ENCODE data around the gene MGAT2. TPM values are rescaled to one million over a fixed set of nuclear protein-coding genes. Genes with fewer than 3 reads are reported as not detected.

MGAT2 gene
- total and polyA plus RNA-seq, 9 of the 15 experiments (the other 6 are each of a cell fraction or from before 2014, with no cell fraction given) = 0.03 to 33.3 (median 24.6) TPM; not detected in 1

GRCh38 chr14:49585803-49586672, 34.6 kb upstream of the MGAT2 start, which contains the start of gene RPS29 (continued):
- TF ChIP-seq ZNF277 (CRISPR knock-in tag; IDR thresholded peaks at IDR 0.05; ENCODE audit: borderline replicate concordance) = no peak
- peak; percentile 82 for TF ChIP-seq ZBTB40 (IDR thresholded peaks at IDR 0.05)
- no peak for TF ChIP-seq ZBTB40 (CRISPR knock-in tag; IDR thresholded peaks at IDR 0.05)
- no peak for TF ChIP-seq CEBPG (CRISPR knock-in tag; IDR thresholded peaks at IDR 0.05)
- no peak for TF ChIP-seq CEBPG (tag; conservative IDR thresholded peaks at IDR 0.05 in 1 of 2, IDR thresholded peaks at IDR 0.05 in 1 of 2)
- no peak for TF ChIP-seq PHF20 (IDR thresholded peaks at IDR 0.05; ENCODE audit: partially characterized antibody)
- TF ChIP-seq ZNF174 (CRISPR knock-in tag; IDR thresholded peaks at IDR 0.05) = no peak
- peak; percentile 46; the same call in 1 of the 2 replicates for TF ChIP-seq BRD4 (IDR thresholded peaks at IDR 0.05)
- no peak for TF ChIP-seq ZNF77 (CRISPR knock-in tag; IDR thresholded peaks at IDR 0.05)
- TF ChIP-seq DDX20 (tag; IDR thresholded peaks at IDR 0.05; ENCODE audit: low read depth) = no peak
- TF ChIP-seq CREB1 (IDR thresholded peaks at IDR 0.05) = peak; percentile 87
- peak; percentile 94 for TF ChIP-seq CREB1 (CRISPR knock-in tag; IDR thresholded peaks at IDR 0.05)
- TF ChIP-seq ZNF644 (tag; IDR thresholded peaks at IDR 0.05; ENCODE audit: low read depth) = no peak

All from K562 (cell line).